HepG2 (cell line): ENCODE measurements around the gene SLC43A3. TPM values are rescaled to one million over a fixed set of nuclear protein-coding genes. Genes with fewer than 3 reads are reported as not detected.

Source experiments
- ATF7 ChIP-seq, 2 experiments: fragments of 450-650 bp in 1 of 2; sonication (generic) in 1 of 2; formaldehyde crosslinking in 1 of 2; IDR thresholded peaks; 2 replicates each; pipeline versions ENCODE4 v1.4.0 to v1.6.1; 2016 to 2020; ENCODE audit warnings: antibody characterized with exemption in 1 of 2, mild to moderate bottlenecking in 1 of 2, missing genetic modification reagents in 1 of 2
- CBFB ChIP-seq: sonication (generic); formaldehyde crosslinking; IDR thresholded peaks from 2 replicates; pipeline ENCODE4 v1.4.0; 2020; ENCODE audit warnings: missing genetic modification reagents
- CHCHD3 ChIP-seq: sonication (generic); formaldehyde crosslinking; IDR thresholded peaks from 2 replicates; pipeline ENCODE4 v1.8.0; 2022; ENCODE audit warnings: mild to moderate bottlenecking, missing genetic modification reagents, moderate library complexity
- DNMT1 ChIP-seq: sonication (generic); formaldehyde crosslinking; IDR thresholded peaks from 2 replicates; pipeline ENCODE4 v1.5.1; 2020; ENCODE audit warnings: mild to moderate bottlenecking, missing genetic modification reagents
- FIP1L1 ChIP-seq: fragments of 200-400 bp; formaldehyde crosslinking; IDR thresholded peaks from 2 replicates; pipeline ENCODE4 v1.6.1; 2018; ENCODE audit warnings: low read depth, mild to moderate bottlenecking, low read length, moderate library complexity, borderline replicate concordance; ENCODE audit not compliant: insufficient read depth
- JUN ChIP-seq: sonication (generic); formaldehyde crosslinking; IDR thresholded peaks from 2 replicates; pipeline ENCODE4 v1.4.0; 2020; ENCODE audit warnings: mild to moderate bottlenecking, missing genetic modification reagents
- KDM1A ChIP-seq: IDR thresholded peaks from 2 replicates; pipeline ENCODE4 v1.6.1; 2016; ENCODE audit warnings: missing compliant biosample characterization
- MXD4 ChIP-seq: IDR thresholded peaks from 2 replicates; pipeline ENCODE4 v1.6.1; 2016; ENCODE audit warnings: mild to moderate bottlenecking, missing biosample characterization, missing genetic modification reagents
- MXI1 ChIP-seq: IDR thresholded peaks from 3 replicates; pipeline ENCODE4 v1.6.1; 2012; ENCODE audit warnings: low read depth, low read length, inconsistent platforms, borderline replicate concordance
- NR2F1 ChIP-seq, 2 experiments: fragments of 450-650 bp in 1 of 2; formaldehyde crosslinking in 1 of 2; IDR thresholded peaks; 2 replicates each; pipeline versions ENCODE4 v1.5.0 to v1.6.1; 2016 to 2020; ENCODE audit warnings: mild to moderate bottlenecking in 1 of 2, missing compliant biosample characterization in 1 of 2, missing genetic modification reagents in 1 of 2, moderate library complexity in 1 of 2
- POLR2A ChIP-seq, 2 experiments: IDR thresholded peaks; 2 replicates each; pipeline ENCODE4 v1.6.1; 2011; ENCODE audit warnings: low read depth in 2 of 2, low read length in 2 of 2, mild to moderate bottlenecking in 1 of 2, moderate library complexity in 1 of 2; ENCODE audit not compliant: insufficient read depth in 1 of 2
- POLR2AphosphoS5 ChIP-seq: IDR thresholded peaks from 2 replicates; pipeline ENCODE4 v1.6.1; 2012; ENCODE audit warnings: low read depth, low read length
- POLR2G ChIP-seq: fragments of 200-400 bp; formaldehyde crosslinking; IDR thresholded peaks from 2 replicates; pipeline ENCODE4 v1.6.1; 2018; ENCODE audit warnings: mild to moderate bottlenecking, low read depth, low read length, moderate library complexity
- PPARG ChIP-seq: conservative IDR thresholded peaks from 2 replicates; pipeline ENCODE4 v1.6.1; 2016; ENCODE audit warnings: missing biosample characterization, missing genetic modification reagents
- SAP130 ChIP-seq: IDR thresholded peaks from 2 replicates; pipeline ENCODE4 v1.6.1; 2016; ENCODE audit warnings: low read depth
- SMARCC2 ChIP-seq: fragments of 450-650 bp; IDR thresholded peaks from 2 replicates; pipeline ENCODE4 v1.6.1; 2017; ENCODE audit warnings: antibody characterized with exemption, mild to moderate bottlenecking
- SNAPC2 ChIP-seq: sonication (generic); formaldehyde crosslinking; IDR thresholded peaks from 2 replicates; pipeline ENCODE4 v1.8.1; 2022; ENCODE audit warnings: mild to moderate bottlenecking, missing genetic modification reagents
- TOPORS ChIP-seq: sonication (generic); formaldehyde crosslinking; IDR thresholded peaks from 2 replicates; pipeline ENCODE4 v1.8.0; 2023; ENCODE audit warnings: mild to moderate bottlenecking, missing genetic modification reagents
- ZBTB14 ChIP-seq: sonication (generic); formaldehyde crosslinking; IDR thresholded peaks from 2 replicates; pipeline ENCODE4 v1.4.0; 2020; ENCODE audit warnings: missing genetic modification reagents
- ZHX1 ChIP-seq: sonication (generic); formaldehyde crosslinking; IDR thresholded peaks from 2 replicates; pipeline ENCODE4 v1.8.1; 2022; ENCODE audit warnings: low read depth, mild to moderate bottlenecking, missing genetic modification reagents
- ZNF430 ChIP-seq: sonication (generic); formaldehyde crosslinking; IDR thresholded peaks from 2 replicates; pipeline ENCODE4 v1.9.0; 2021; ENCODE audit warnings: mild to moderate bottlenecking, missing genetic modification reagents
- ZNF546 ChIP-seq: sonication (generic); formaldehyde crosslinking; conservative IDR thresholded peaks from 2 replicates; pipeline ENCODE4 v1.8.1; 2023; ENCODE audit warnings: mild to moderate bottlenecking, missing genetic modification reagents
- ZNF576 ChIP-seq: sonication (generic); formaldehyde crosslinking; IDR thresholded peaks from 2 replicates; pipeline ENCODE4 v1.4.0; 2020; ENCODE audit warnings: mild to moderate bottlenecking, missing genetic modification reagents
- ZNF580 ChIP-seq: IDR thresholded peaks from 2 replicates; pipeline ENCODE4 v1.6.1; 2016; ENCODE audit warnings: low read depth, borderline replicate concordance
- ZNF614 ChIP-seq: IDR thresholded peaks from 2 replicates; pipeline ENCODE4 v1.6.1; 2018; ENCODE audit warnings: missing biosample characterization, missing genetic modification reagents, inconsistent platforms, borderline replicate concordance
- polyA plus RNA-seq, 8 experiments: library from polyadenylated mRNA; depleted of rRNA in 3 of 8; stranded (reverse) in 7 of 8; unstranded in 1 of 8; fragments of >200 nt; fragmentation: Illumina TruSeq in 4 of 8; extraction: Trizol in 4 of 8; gene quantifications; 2 replicates each; pipeline versions ENCODE4 v1.2.1 to v1.2.3, GENCODE V29; 2011 to 2016; ENCODE audit warnings: low read depth in 4 of 8, missing spikeins in 1 of 8, mixed read lengths in 1 of 8; ENCODE audit not compliant: insufficient read depth in 1 of 8
- total RNA-seq, 5 experiments: library from RNA; depleted of rRNA; stranded (reverse); fragments of >200 nt; fragmentation: Illumina TruSeq; extraction: Trizol; gene quantifications; 2 replicates each; pipeline ENCODE4 v1.2.3, GENCODE V29; 2016; ENCODE audit warnings: low read depth in 1 of 5

Gene SLC43A3
- total and polyA plus RNA-seq, 2 of the 13 experiments (the other 11 are each of a cell fraction or from before 2014, with no cell fraction given) = 2.6 TPM; not detected in 1

DNA sequence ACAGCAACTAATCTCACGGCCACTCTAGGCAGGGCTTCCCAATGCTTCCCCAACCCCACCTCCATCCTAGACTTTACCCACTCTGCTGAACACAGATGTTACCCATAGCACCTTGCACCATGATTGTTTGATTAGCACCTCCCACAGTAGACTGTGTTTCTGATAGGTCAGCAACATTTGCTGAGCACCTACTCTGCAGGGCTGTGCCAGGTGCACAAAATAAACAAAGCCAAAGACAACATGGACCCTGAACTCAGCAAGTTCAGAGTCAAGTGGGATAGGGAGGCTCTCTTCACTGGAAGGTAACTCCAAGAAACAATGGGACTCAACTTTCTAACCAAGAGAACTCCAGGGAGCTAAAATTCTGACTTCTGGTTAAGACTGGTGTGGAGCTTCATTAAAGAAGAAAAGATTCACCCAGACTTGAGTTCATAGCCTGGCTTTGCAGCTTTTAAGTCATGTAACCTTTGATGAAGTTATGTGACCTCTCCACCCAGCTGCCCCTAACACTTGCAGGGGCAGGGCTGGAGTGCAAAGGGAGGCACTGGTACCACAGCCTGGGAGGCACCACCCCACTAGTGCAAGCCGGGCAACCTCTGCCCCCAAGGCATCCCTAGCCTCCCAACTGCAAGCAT is 26.7 kb upstream of the SLC43A3 start (continued):
- TF ChIP-seq ZNF576 (CRISPR knock-in tag) = no peak
- peak; percentile 85 for TF ChIP-seq ZNF614 (CRISPR knock-in tag)
- TF ChIP-seq SAP130 (CRISPR knock-in tag) = peak; percentile 89
- TF ChIP-seq FIP1L1 = no peak
- no peak for TF ChIP-seq ZBTB14
- 0 out of 2 replicates have a peak, but pooled peaks have one; percentile 37 for TF ChIP-seq SNAPC2 (CRISPR knock-in tag)
- TF ChIP-seq JUN (CRISPR knock-in tag) = peak; percentile 38; the same call in 1 of the 2 replicates
- TF ChIP-seq MXI1 = peak; percentile 46; the same call in 1 of the 3 replicates
- TF ChIP-seq KDM1A = peak; percentile 62; the same call in 1 of the 2 replicates
- peak; percentile 84 for TF ChIP-seq ZNF430 (CRISPR knock-in tag)
- no peak; the same call in 1 of the 2 replicates for TF ChIP-seq MXD4
- no peak; the same call in 1 of the 2 replicates for TF ChIP-seq ZNF580 (CRISPR knock-in tag)
- peak; percentile 40 to 79; a peak in 3 of 4 replicates for TF ChIP-seq NR2F1 (CRISPR knock-in tag; IDR thresholded peaks at IDR 0.05)
- TF ChIP-seq TOPORS (CRISPR knock-in tag) = no peak; the same call in 1 of the 2 replicates
- no peak for TF ChIP-seq ZNF546
- peak; percentile 58 for TF ChIP-seq POLR2G
- TF ChIP-seq ATF7 (IDR thresholded peaks at IDR 0.05) = no peak
- peak; percentile 29; the same call in 1 of the 2 replicates for TF ChIP-seq ATF7 (CRISPR knock-in tag; IDR thresholded peaks at IDR 0.05)
- peak; percentile 60; the same call in 1 of the 2 replicates for TF ChIP-seq POLR2AphosphoS5
- TF ChIP-seq SMARCC2 = no peak
- TF ChIP-seq CBFB (CRISPR knock-in tag) = peak; percentile 57; the same call in 1 of the 2 replicates
- TF ChIP-seq ZHX1 (CRISPR knock-in tag) = no peak
- TF ChIP-seq CHCHD3 (CRISPR knock-in tag) = no peak
- TF ChIP-seq POLR2A (IDR thresholded peaks at IDR 0.05; ENCODE audit: insufficient read depth in 1 of 2, low read depth in 2 of 2, low read length in 2 of 2) = peak; percentile 42 to 59; a peak in 3 of 4 replicates
- no peak for TF ChIP-seq DNMT1 (CRISPR knock-in tag)
- peak; percentile 81 for TF ChIP-seq PPARG (CRISPR knock-in tag)
